Measurements from ENCODE around the gene JAZF1.
A peak's percentile ranks its signal among the peaks of the same experiment; 100 is the strongest.

The JAZF1 gene

GRCh38 chr7:27911920-27912319 is 268.7 kb downstream of the JAZF1 start:
- no peak for TF ChIP-seq CREB1 (IDR thresholded peaks at IDR 0.05; ENCODE audit: low read depth)
- TF ChIP-seq EP300 (IDR thresholded peaks at IDR 0.05; ENCODE audit: borderline replicate concordance), result no peak
- TF ChIP-seq NFIC (IDR thresholded peaks at IDR 0.05), result no peak
- no peak for TF ChIP-seq REST (IDR thresholded peaks at IDR 0.05; ENCODE audit: low read depth)
- TF ChIP-seq ZBTB7A (IDR thresholded peaks at IDR 0.05; ENCODE audit: low read depth), result no peak
- TF ChIP-seq TAF1 (IDR thresholded peaks at IDR 0.05; ENCODE audit: low read depth), result no peak
- TF ChIP-seq YY1 (IDR thresholded peaks at IDR 0.05; ENCODE audit: low read depth), result no peak
- TF ChIP-seq FOXM1 (IDR thresholded peaks at IDR 0.05; ENCODE audit: borderline replicate concordance, low read depth), result no peak
- TF ChIP-seq TCF12 (IDR thresholded peaks at IDR 0.05; ENCODE audit: low read depth), result no peak
- no peak for TF ChIP-seq RAD21 (IDR thresholded peaks at IDR 0.05; ENCODE audit: low read depth)
- TF ChIP-seq MAX (IDR thresholded peaks at IDR 0.05), result no peak

- no peak for TF ChIP-seq YY1 (IDR thresholded peaks at IDR 0.05; ENCODE audit: low read depth)
- TF ChIP-seq REST (IDR thresholded peaks at IDR 0.05; ENCODE audit: low read depth), result no peak
- TF ChIP-seq TEAD4 (IDR thresholded peaks at IDR 0.05), result 0 out of 2 replicates have a peak, but pooled peaks have one; percentile 13
- no peak for TF ChIP-seq NFIC (IDR thresholded peaks at IDR 0.05)
- TF ChIP-seq ZBTB7A (IDR thresholded peaks at IDR 0.05; ENCODE audit: low read depth), result no peak
- no peak for TF ChIP-seq MAX (IDR thresholded peaks at IDR 0.05)
- no peak for TF ChIP-seq TCF12 (IDR thresholded peaks at IDR 0.05; ENCODE audit: low read depth)
These were observed 270.3 kb downstream of the JAZF1 start for GRCh38 chr7:27910326-27910725.

GRCh38 chr7:27908534-27909165 is 271.9 kb downstream of the JAZF1 start:
- TF ChIP-seq REST (IDR thresholded peaks at IDR 0.05; ENCODE audit: low read depth), result no peak
- TF ChIP-seq TCF12 (IDR thresholded peaks at IDR 0.05; ENCODE audit: low read depth), result no peak
- TF ChIP-seq FOXM1 (IDR thresholded peaks at IDR 0.05; ENCODE audit: borderline replicate concordance, low read depth), result no peak
- TF ChIP-seq EP300 (IDR thresholded peaks at IDR 0.05; ENCODE audit: borderline replicate concordance), result no peak
- no peak for TF ChIP-seq YY1 (IDR thresholded peaks at IDR 0.05; ENCODE audit: low read depth)
- no peak for TF ChIP-seq CREB1 (IDR thresholded peaks at IDR 0.05; ENCODE audit: low read depth)
- TF ChIP-seq ZBTB7A (IDR thresholded peaks at IDR 0.05; ENCODE audit: low read depth), result no peak
- no peak for TF ChIP-seq EGR1 (IDR thresholded peaks at IDR 0.05)
- no peak for TF ChIP-seq USF1 (IDR thresholded peaks at IDR 0.05)

GRCh38 chr7:27906385-27907091 is 274.1 kb downstream of the JAZF1 start:
- TF ChIP-seq TEAD4 (IDR thresholded peaks at IDR 0.05) (no peak), RAD21 (IDR thresholded peaks at IDR 0.05; ENCODE audit: low read depth) (no peak), ZBTB7A (IDR thresholded peaks at IDR 0.05; ENCODE audit: low read depth) (no peak), EGR1 (IDR thresholded peaks at IDR 0.05) (no peak), CREB1 (IDR thresholded peaks at IDR 0.05; ENCODE audit: low read depth) (no peak), NFIC (IDR thresholded peaks at IDR 0.05) (no peak), CEBPB (IDR thresholded peaks at IDR 0.05) (no peak), USF1 (IDR thresholded peaks at IDR 0.05) (no peak), YY1 (IDR thresholded peaks at IDR 0.05; ENCODE audit: low read depth) (no peak), FOXM1 (IDR thresholded peaks at IDR 0.05; ENCODE audit: borderline replicate concordance, low read depth) (no peak), REST (IDR thresholded peaks at IDR 0.05; ENCODE audit: low read depth) (no peak), EP300 (IDR thresholded peaks at IDR 0.05; ENCODE audit: borderline replicate concordance) (no peak), TCF12 (IDR thresholded peaks at IDR 0.05; ENCODE audit: low read depth) (no peak), MAX (IDR thresholded peaks at IDR 0.05) (no peak)
